Naive thymus-derived CD8-positive, alpha-beta T cell (primary cell): ENCODE results near the gene NCAM2. TPM values are rescaled to one million over a fixed set of nuclear protein-coding genes. Genes with fewer than 3 reads are reported as not detected.

Experiments
- ATAC-seq, 2 donors: fragments of 150-1000 bp; cut with Tn5 transposase in 1 of 2; sonication (Bioruptor Pico), chemical (Tn5 transposase) in 1 of 2; 1 replicate in 1 of 2; 2 replicates in 1 of 2; pipeline ENCODE4 v1.10.0; 2021; ENCODE audit warnings: mild to moderate bottlenecking in 2 of 2, moderate library complexity in 2 of 2
- POLR2A ChIA-PET: fragments of 350-600 bp; sonication (Branson Sonifier 250); formaldehyde crosslinking; loops from one replicate; lab custom pipeline; 2021; ENCODE audit warnings: antibody characterized with exemption; lab: Charles Lee
- DNase-seq, 10 donors: peaks; one replicate each; pipeline versions ENCODE4 v3.0.0 to v3.0.0-alpha.2; 2020 to 2022
- H3K27ac Mint-ChIP-seq, 10 donors: one replicate each; pipeline ENCODE4 v1.8.0; 2020 to 2022; ENCODE audit warnings: mild to moderate bottlenecking in 10 of 10, mixed read lengths in 10 of 10, moderate library complexity in 4 of 10, inconsistent platforms in 1 of 10
- H3K27me3 Mint-ChIP-seq, 5 donors: one replicate each; pipeline ENCODE4 v1.8.0; 2021 to 2022; ENCODE audit warnings: mixed read lengths in 5 of 5
- H3K36me3 Mint-ChIP-seq, 3 donors: one replicate each; pipeline ENCODE4 v1.8.0; 2020 to 2022; ENCODE audit warnings: mixed read lengths in 3 of 3, mild to moderate bottlenecking in 2 of 3, inconsistent platforms in 1 of 3
- H3K4me1 Mint-ChIP-seq, 4 donors: one replicate each; pipeline ENCODE4 v1.8.0; 2021 to 2022; ENCODE audit warnings: mixed read lengths in 4 of 4
- H3K4me3 Mint-ChIP-seq, 10 donors: one replicate each; pipeline ENCODE4 v1.8.0; 2020 to 2022; ENCODE audit warnings: mild to moderate bottlenecking in 10 of 10, mixed read lengths in 10 of 10, moderate library complexity in 6 of 10, inconsistent platforms in 1 of 10
- H3K9me3 Mint-ChIP-seq, 9 donors: one replicate each; pipeline ENCODE4 v1.8.0; 2020 to 2022; ENCODE audit warnings: mixed read lengths in 9 of 9, mild to moderate bottlenecking in 3 of 9, inconsistent platforms in 1 of 9, moderate library complexity in 1 of 9
- polyA plus RNA-seq, 3 donors: library from polyadenylated mRNA; unstranded; fragments of 300-500 nt; fragmentation: Illumina TruSeq; gene quantifications; one replicate each; pipeline ENCODE4 v1.2.3, GENCODE V29; 2021
- total RNA-seq, 8 experiments: library from RNA in 2 of 8; stranded (reverse) in 2 of 8; gene quantifications; one replicate each; pipeline ENCODE4 v1.2.3 and lab custom pipeline; 2021 to 2026

The NCAM2 gene
- total and polyA plus RNA-seq, 5 experiments from 2014 or later = not detected

DNA sequence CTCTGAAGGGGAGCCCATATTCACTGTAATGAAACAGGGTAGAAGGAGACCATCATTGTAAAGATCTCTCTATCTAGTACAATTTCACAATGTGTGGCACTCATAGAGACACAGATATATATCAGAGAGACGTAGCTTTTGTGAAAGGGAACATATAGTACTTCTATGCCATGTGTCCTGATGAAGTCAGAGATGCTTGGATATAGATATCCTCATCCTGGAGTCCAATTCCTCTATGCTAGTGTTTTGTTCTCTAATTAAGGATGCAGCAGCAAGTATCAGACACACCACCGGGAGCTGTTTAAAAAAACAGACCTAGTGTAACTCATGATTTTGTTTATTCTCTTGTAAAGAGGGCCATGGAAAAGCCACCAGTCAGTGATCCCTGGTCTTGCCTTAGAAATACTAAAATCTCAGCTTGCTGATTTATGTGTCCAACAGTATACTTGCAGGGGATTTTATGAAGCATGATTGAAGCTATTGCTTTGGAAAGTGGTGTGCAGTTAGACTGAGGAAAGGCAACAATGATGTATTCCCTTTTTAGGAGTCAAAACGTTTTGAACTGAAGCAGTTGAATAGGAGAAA is 2.5 kb downstream of the NCAM2 start:
- Mint-ChIP-seq H3K27me3 (peaks cover 20 to 50% (median 29%) of the 10 kb centered on the region in 5 donors), H3K9me3 (no peaks in the 10 kb centered on the region), H3K4me1 (peaks cover 2 to 19% (median 15%) of the 10 kb centered on the region in 4 donors), H3K27ac (no peak overlapping the region), H3K36me3 (no peaks in the 10 kb centered on the region), H3K4me3 (no peak overlapping the region)
- POLR2A ChIA-PET = no interaction called here
- no peak for ATAC-seq
- DNase-seq = no peak

DNA sequence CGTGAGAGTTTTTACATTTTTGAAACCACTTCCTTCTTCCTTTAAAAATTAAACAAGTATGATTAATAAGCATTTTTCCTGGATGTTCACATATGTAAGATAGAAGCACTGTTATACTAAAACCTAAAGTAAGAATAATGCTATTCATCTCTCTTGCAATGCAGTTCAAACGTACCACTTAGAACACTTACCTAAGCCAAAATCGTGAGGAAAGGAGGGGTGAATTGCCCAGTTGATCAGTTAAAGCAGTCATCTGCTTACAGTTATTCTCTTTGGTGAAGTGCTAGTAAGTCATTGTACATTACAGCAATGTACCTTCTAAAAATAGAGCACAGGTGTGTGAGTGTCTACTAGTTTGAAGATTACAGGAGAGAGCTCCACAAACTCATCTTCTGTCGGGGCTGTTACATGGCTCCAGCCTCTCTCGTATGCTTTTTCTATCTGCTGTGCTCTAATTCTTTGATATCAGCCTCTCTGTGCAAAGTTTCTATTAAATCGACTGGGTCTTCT is 3.4 kb downstream of the NCAM2 start:
- ATAC-seq (no peak), DNase-seq (no peak)
- Mint-ChIP-seq H3K27me3 (peaks cover 19 to 50% (median 27%) of the 10 kb centered on the region in 5 donors), H3K9me3 (no peaks in the 10 kb centered on the region), H3K36me3 (no peaks in the 10 kb centered on the region), H3K27ac (no peak overlapping the region), H3K4me1 (peaks cover 2 to 19% (median 13%) of the 10 kb centered on the region in 4 donors), H3K4me3 (no peak overlapping the region)
- POLR2A ChIA-PET = no interaction called here

DNA sequence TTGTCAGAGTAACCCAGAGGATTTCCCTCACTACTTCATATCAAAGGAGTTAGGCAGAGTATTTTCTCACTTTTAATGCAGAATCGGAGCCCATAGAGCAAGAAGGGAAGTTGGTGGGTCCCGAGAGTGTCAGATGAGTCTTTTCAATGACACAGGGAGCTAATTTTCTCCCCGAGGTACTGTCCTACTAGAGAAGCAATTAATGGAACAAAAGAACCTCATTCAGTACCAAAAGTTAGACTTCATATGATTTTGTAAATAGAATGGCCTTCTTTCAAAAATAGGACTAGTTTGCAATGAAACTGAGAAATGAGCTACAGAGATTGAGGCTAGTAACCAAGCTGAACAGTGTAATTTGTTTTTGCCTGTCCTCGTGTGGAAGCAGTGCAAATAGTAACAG is 3.9 kb downstream of the NCAM2 start:
- ATAC-seq (no peak), DNase-seq (no peak)
- no peak overlapping the region for H3K27ac Mint-ChIP-seq
- POLR2A ChIA-PET = no interaction called here
- peaks cover 2 to 14% (median 12%) of the 10 kb centered on the region in 4 donors for H3K4me1 Mint-ChIP-seq
- no peaks in the 10 kb centered on the region for H3K9me3 Mint-ChIP-seq
- H3K36me3 Mint-ChIP-seq = no peaks in the 10 kb centered on the region
- no peak overlapping the region for H3K4me3 Mint-ChIP-seq
- H3K27me3 Mint-ChIP-seq = peaks cover 19 to 50% (median 23%) of the 10 kb centered on the region in 5 donors

DNA sequence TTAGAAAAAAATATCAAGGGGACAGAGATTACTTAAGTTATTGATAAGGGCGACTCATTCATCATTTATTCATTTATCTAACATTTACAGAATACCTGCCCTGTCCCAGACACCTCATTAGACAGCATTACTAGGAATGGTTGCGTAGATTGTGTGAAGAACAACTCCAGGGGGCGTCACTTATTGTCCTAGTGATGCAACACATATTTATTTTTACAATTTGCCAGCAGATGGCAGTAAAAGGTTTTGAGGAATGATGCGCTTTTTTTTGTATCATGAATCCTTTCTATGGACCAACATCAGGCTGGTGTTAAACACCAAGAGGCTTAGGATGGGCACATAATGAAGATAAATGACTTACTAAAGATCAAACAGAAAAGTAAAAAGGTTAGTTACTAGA is 5.5 kb downstream of the NCAM2 start:
- Mint-ChIP-seq H3K27me3 (peaks cover 15 to 49% (median 20%) of the 10 kb centered on the region in 5 donors), H3K4me3 (no peak overlapping the region), H3K4me1 (peaks cover 0 to 8% (median 4%) of the 10 kb centered on the region in 4 donors), H3K36me3 (no peaks in the 10 kb centered on the region), H3K27ac (no peak overlapping the region), H3K9me3 (no peaks in the 10 kb centered on the region)
- DNase-seq (no peak), ATAC-seq (no peak)
- POLR2A ChIA-PET = no interaction called here

DNA sequence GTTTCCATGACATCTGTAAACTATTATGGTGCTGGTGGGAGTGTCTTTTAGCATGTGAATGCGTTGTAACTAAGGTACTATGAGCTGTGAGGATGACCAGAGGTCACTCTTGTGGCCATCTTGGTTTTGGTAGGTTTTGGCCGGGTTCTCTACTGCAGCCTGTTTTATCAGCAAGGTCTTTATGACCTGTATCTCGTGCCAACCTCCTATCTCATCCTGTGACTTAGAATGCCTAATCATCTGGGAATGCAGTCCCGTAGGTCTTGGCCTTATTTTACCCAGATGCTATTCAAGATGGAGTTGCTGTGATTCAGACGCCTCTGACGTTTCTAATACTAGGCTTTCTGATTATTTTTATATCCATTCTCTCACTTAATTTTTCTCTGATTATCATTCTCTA is 9.4 kb downstream of the NCAM2 start:
- ATAC-seq = no peak
- no peak overlapping the region for H3K27ac Mint-ChIP-seq
- POLR2A ChIA-PET = no interaction called here

DNA sequence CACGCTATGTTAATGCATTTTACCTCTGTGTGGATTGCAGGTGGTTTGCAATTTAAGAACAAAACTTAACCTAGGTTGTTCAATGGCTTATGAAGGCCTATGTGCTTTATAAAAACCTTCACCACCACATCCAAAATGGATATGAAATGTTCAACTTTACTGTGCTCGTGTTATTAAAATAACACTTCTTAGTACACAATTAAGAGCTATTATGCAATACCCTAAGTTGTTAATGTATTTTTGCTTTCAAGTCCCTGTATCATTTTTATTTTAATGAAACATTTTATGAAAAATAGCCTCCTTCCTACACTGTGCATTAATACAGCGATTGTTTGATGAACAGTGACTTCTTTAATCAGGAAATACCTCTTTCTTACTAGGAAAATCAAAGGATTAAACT is 12.0 kb downstream of the NCAM2 start:
- no peaks in the 10 kb centered on the region for H3K4me1 Mint-ChIP-seq
- DNase-seq (no peak), ATAC-seq (no peak)
- H3K27me3 Mint-ChIP-seq = peaks cover 0 to 2% (median 1%) of the 10 kb centered on the region in 5 donors
- POLR2A ChIA-PET = no interaction called here
- no peak overlapping the region for H3K4me3 Mint-ChIP-seq
- H3K9me3 Mint-ChIP-seq = peaks cover 0 to 3% (median 0%) of the 10 kb centered on the region in 9 donors
- no peaks in the 10 kb centered on the region for H3K36me3 Mint-ChIP-seq
- no peak overlapping the region for H3K27ac Mint-ChIP-seq

More for the DNA sequence above, 9.4 kb downstream of the NCAM2 start:
- no peaks in the 10 kb centered on the region for H3K4me1 Mint-ChIP-seq
- no peak overlapping the region for H3K4me3 Mint-ChIP-seq
- no peaks in the 10 kb centered on the region for H3K9me3 Mint-ChIP-seq
- H3K36me3 Mint-ChIP-seq = no peaks in the 10 kb centered on the region
- DNase-seq = no peak
- peaks cover 0 to 12% (median 3%) of the 10 kb centered on the region in 5 donors for H3K27me3 Mint-ChIP-seq

DNA sequence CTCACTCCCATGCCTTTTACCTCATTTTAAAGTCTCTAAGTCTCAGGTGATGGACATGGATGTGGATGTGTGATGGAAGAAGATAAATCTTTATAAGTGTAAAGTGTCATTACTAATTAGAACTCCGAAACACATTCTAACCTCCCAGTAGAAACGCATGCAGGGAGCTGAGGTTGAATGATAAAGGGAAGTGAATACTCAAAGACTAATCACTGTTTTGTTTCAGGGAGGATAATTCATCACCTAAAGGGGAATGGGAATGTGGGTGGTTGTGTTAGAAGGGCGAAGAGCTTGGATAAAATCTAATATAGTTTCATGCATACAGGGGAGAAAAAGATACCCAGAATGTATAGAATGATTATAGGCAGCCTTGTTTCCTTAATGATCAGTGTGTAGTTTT is 12.5 kb downstream of the NCAM2 start:
- POLR2A ChIA-PET = no interaction called here
- H3K27me3 Mint-ChIP-seq = peaks cover 0 to 2% (median 0%) of the 10 kb centered on the region in 5 donors
- ATAC-seq (no peak), DNase-seq (no peak)
- H3K9me3 Mint-ChIP-seq = peaks cover 0 to 3% (median 0%) of the 10 kb centered on the region in 9 donors
- no peak overlapping the region for H3K4me3 Mint-ChIP-seq
- H3K36me3 Mint-ChIP-seq = no peaks in the 10 kb centered on the region
- H3K27ac Mint-ChIP-seq = no peak overlapping the region
- no peaks in the 10 kb centered on the region for H3K4me1 Mint-ChIP-seq

DNA sequence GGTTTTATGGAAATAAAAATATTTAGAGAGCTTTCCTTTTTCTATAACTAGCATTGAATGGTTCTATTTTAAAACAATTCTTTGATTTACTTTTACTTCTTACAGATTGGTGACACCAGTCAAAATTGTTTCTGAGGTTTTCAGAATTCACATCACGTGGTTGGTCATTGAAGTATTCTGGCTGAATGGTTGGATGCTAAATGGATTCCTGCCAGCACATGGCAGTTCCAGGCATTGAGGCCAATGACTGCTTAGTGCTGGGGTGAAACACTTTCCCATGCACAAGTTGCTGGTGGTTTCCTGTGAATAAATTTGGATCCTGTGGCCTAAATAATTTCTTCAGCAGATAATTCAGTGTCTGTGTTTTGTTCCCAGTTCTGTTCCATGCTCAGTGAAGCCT is 20.6 kb downstream of the NCAM2 start:
- peaks cover 0 to 1% (median 0%) of the 10 kb centered on the region in 5 donors for H3K27me3 Mint-ChIP-seq
- DNase-seq (no peak), ATAC-seq (no peak)
- H3K36me3 Mint-ChIP-seq = no peaks in the 10 kb centered on the region
- POLR2A ChIA-PET = no interaction called here
- no peak overlapping the region for H3K27ac Mint-ChIP-seq
- peaks cover 0 to 3% (median 0%) of the 10 kb centered on the region in 9 donors for H3K9me3 Mint-ChIP-seq
- no peak overlapping the region for H3K4me3 Mint-ChIP-seq
- no peaks in the 10 kb centered on the region for H3K4me1 Mint-ChIP-seq

DNA sequence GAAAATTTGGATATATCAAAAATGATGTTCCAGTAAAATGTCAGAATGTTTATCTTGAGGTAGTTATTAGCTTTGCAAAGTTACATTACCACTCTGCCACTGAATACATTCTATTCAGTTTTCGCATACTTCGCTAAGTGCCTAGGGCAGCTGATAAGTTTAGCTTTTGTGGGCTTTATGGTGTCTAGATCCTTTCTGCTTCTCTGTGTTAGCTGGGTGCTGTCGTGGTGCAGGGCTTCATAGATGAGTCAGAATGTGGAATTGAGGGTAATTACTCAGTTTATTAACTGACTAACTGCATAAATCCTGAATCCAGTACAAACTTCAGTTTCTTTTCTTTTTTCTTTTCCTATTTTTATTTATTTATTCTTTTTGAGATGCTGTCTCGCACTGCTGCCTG is 21.5 kb downstream of the NCAM2 start:
- no peaks in the 10 kb centered on the region for H3K9me3 Mint-ChIP-seq
- no peak for DNase-seq
- POLR2A ChIA-PET = no interaction called here
- no peaks in the 10 kb centered on the region for H3K36me3 Mint-ChIP-seq
- peaks cover 0 to 1% (median 0%) of the 10 kb centered on the region in 5 donors for H3K27me3 Mint-ChIP-seq
- H3K4me1 Mint-ChIP-seq = no peaks in the 10 kb centered on the region
- no peak overlapping the region for H3K4me3 Mint-ChIP-seq
- ATAC-seq = no peak
- no peak overlapping the region for H3K27ac Mint-ChIP-seq

DNA sequence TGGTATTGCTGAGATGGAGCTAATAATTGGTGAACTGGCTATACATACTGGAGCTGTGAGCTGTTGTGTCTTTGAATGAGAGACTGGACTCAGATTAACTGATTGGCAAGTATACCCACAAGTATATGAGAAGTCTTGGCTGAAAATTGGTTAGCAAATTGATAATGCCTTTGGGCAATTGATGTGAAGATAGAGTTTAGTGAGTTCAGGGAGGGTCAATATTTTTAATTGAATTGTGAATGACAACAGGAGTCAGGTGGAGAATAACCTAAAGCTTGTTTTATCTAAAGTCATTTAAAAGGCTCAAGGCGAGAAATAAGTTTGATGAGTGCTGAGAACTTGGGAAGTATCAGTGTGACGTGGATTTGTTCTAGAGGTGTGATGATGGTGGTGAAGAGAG is 27.5 kb downstream of the NCAM2 start:
- peaks cover 0 to 9% (median 0%) of the 10 kb centered on the region in 5 donors for H3K27me3 Mint-ChIP-seq
- ATAC-seq = no peak

DNA sequence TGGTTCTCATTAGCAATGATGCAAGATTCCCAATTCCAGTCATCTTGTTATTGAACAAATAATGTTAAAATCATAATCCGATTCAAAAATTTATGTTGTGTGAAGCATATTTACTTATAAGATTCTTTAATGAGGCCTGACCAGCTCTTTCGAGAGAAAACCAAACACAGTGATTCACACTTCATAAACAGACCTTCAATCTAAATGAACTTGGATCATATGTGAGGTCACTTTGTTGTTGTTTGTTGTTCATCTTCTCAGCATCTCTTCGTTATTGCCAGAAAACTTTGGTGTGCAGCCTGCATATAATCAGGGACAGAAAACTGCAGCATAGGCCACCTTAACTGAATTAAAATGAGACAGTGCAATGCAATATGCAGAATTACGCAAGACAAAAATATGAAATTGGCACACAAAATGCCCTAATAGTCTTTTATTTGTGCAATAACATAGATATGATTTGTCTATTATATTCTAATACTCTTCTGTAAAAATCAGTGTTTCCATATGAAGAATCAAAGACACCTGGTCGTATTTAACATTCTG is 30.1 kb downstream of the NCAM2 start:
- ATAC-seq (no peak), DNase-seq (no peak)
- no peak overlapping the region for H3K27ac Mint-ChIP-seq
- POLR2A ChIA-PET = no interaction called here
- no peaks in the 10 kb centered on the region for H3K4me1 Mint-ChIP-seq
- H3K27me3 Mint-ChIP-seq = peaks cover 0 to 9% (median 0%) of the 10 kb centered on the region in 5 donors
- no peaks in the 10 kb centered on the region for H3K9me3 Mint-ChIP-seq
- no peaks in the 10 kb centered on the region for H3K36me3 Mint-ChIP-seq
- H3K4me3 Mint-ChIP-seq = no peak overlapping the region

More for the DNA sequence above, 27.5 kb downstream of the NCAM2 start:
- Mint-ChIP-seq H3K36me3 (no peaks in the 10 kb centered on the region), H3K27ac (no peak overlapping the region), H3K4me3 (no peak overlapping the region), H3K4me1 (no peaks in the 10 kb centered on the region), H3K9me3 (no peaks in the 10 kb centered on the region)
- no peak for DNase-seq
- POLR2A ChIA-PET = no interaction called here

DNA sequence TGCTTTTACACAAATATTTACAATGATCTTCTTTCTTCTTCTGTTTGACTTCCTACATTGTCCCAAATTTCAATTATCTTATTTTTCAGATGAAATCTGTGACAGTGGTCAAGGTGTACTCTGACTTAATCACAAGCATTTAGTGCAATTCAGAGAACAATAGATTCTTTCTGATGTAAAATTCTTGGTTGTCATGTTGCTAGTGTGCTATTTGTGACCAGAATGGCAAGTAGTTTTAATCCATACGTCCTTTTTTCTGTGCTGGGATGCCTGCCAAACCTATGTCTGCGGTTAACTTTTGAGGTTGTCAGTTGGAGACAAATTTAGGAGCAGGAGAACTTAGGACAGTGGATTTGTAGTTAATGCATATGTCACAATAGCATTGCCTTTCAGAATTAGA is 31.0 kb downstream of the NCAM2 start:
- Mint-ChIP-seq H3K4me3 (no peak overlapping the region), H3K27ac (no peak overlapping the region), H3K4me1 (no peaks in the 10 kb centered on the region), H3K36me3 (no peaks in the 10 kb centered on the region), H3K27me3 (peaks cover 0 to 9% (median 0%) of the 10 kb centered on the region in 5 donors), H3K9me3 (no peaks in the 10 kb centered on the region)
- POLR2A ChIA-PET = no interaction called here
- ATAC-seq = no peak
- no peak for DNase-seq

DNA sequence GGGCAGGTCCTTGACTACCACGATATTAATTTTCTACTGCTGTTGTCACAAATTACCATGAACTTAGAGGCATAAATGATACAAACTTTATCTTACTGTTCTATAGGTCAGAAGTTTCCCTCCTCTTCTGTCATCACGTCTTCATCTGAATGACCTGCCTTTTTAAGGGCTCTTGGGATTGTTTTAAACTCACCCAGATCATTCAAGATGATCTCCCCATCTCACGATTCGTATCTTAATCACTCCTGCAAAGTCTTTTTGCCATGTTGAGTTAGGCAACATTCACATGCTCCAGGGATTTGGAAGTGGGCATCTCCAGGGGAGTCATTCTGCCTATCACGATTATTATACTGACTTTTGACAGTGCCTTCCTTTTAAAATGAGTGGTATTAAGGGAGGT is 32.1 kb downstream of the NCAM2 start:
- no peak for ATAC-seq

More for the DNA sequence above, 32.1 kb downstream of the NCAM2 start:
- Mint-ChIP-seq H3K4me3 (no peak overlapping the region), H3K27me3 (peaks cover 0 to 9% (median 0%) of the 10 kb centered on the region in 5 donors), H3K36me3 (no peaks in the 10 kb centered on the region), H3K4me1 (no peaks in the 10 kb centered on the region), H3K9me3 (no peaks in the 10 kb centered on the region), H3K27ac (no peak overlapping the region)
- no peak for DNase-seq
- POLR2A ChIA-PET = no interaction called here
